HG02885 (cell line): ENCODE data around the gene CYB5A.
"Not testable (repeated sequence)": the region's sequence is repeated elsewhere in the genome, so short reads cannot be mapped to it uniquely, and the experiment has no call there.

ENCODE experiments used
- ATAC-seq: cut with Tn5 transposase; IDR thresholded peaks from one replicate; pipeline ENCODE4 v1.9.1; 2021; ENCODE audit warnings: mild to moderate bottlenecking; ENCODE audit not compliant: unreplicated experiment, poor library complexity

Gene CYB5A

DNA sequence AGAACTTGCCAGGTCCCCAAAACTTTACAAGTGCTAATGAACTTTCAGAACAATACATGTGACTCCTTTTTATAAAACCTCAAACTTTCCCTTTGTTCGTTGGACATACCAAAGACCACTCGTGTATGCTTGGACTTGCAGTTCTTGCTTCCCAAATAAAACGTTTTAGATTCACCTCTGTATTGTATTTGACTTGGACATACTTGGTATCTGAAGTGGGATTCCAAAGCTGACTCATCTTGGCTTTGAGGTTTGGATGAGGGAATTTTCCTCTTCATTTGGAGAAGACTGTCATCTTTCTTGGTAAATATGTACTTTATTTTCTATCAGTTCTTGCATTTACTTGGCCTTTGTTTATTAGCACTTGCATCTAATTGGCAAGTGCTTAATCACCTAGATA is 8.0 kb upstream of the CYB5A start:
- no peak for ATAC-seq

DNA sequence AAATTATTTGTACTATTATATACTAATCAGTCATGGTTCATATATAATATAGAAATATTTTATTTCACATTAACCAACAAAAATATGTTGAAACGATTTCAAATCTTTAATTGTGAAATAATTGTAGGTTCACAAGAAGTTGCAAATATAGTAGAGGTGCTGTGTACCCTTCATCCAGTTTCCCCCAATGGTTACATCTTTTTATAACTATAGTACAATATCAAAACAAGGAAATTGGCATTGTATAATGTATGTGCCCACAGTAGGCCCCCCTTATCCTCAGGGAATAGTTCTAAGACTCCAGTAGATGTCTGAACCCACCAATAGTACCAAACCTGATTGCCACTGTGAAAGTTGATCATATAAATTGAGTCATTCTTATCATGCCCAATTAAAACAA is 7.4 kb upstream of the CYB5A start:
- no peak for ATAC-seq

DNA sequence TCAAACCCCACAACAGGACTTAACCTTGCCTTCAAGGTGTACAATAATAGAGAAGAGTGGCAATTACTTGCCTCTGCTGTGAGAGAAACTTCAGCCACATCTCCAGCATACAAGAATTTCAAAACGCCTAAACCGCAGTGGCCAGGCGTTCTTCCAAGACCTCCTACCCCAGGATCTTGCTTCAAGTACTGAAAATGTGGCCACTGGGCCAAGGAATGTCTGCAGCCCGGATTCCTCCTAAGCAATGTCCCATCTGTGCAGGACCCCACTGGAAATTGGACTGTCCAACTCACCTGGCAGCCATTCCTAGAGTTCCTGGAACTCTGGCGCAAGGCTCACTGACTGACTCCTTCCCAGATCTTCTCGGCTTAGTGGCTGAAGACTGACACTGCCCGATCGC is 2.8 kb upstream of the CYB5A start:
- no peak for ATAC-seq

DNA sequence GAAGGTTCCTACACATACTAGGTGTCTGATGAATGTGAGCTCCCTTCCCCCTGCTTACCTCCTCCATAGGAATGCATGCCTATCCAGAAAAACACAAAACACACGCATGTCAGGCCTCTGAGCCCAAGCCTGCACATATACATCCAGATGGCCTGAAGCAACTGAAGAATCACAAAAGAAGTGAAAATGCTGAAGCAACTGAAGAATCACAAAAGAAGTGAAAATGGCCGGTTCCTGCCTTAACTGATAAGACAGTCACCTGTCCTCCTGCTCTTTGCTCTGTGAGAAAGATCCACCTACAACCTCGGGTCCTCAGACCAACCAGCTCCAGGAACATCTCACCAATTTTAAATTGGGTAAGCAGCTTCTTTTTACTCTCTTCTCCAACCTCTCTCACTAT is 1.2 kb upstream of the CYB5A start:
- ATAC-seq, result not testable (repeated sequence)

DNA sequence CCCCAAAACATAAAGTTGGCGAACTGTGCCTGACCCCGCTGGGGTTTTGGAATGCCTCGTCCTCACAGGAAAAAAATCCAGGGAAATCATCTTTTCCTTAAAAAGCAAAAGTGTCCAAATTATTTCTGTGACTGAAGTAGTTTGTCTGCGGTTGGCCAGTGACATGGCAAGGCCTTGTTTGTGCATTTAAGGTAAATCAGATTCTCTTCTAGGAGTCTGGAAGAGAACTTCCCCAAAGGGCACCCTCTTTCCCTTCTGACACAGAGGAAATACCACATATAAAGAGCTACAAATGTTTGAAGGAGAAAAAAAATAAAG is 737 bp upstream of the CYB5A start:
- no peak for ATAC-seq

DNA sequence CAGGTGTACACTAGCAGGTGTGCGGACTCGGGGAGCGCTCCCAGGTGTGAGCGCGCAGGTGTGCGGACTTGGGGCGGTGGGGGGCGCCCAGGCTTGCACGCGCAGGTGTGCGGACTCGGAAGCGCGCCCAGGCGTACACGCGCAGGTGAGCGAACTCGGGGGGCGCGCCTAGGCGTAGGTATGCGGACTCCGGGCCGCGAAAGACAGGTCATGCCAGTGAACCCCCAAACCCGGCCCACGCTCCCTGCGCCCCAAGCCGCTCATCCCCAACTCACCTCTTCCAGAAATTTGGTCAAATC is 342 bp downstream of the CYB5A start:
- no peak for ATAC-seq

DNA sequence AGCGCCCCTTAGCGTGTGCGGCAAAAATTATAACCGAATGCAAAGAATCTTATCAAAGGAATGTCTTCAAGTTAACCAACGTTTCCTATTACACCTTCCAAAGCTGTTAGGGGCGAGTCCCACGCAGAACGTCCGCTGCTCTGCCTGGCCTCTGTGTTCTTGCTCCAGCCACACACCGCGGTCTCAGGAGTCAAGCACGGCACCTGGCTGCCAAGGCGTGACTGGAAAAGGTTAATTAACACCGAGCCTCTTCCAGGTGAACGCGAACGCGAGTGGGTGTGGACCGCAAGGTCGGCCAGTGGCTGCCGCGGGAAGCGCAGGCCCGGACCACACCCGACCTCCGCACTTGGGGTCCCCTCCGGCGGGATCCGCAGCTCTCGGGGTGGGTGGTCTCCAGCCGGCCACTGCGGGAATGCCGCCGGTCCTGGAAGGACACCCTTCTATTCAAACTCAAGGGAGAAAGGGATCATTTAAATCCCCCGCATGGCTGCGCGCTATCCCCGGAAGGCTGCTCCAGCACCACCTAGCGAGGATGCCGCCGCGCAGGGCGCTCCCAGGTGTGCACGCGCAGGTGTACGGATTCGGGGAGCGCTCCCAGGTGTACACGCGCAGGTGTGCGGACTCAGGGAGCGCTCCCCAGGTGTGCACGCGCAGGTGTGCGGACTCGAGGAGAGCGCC is 830 bp downstream of the CYB5A start:
- no peak for ATAC-seq

DNA sequence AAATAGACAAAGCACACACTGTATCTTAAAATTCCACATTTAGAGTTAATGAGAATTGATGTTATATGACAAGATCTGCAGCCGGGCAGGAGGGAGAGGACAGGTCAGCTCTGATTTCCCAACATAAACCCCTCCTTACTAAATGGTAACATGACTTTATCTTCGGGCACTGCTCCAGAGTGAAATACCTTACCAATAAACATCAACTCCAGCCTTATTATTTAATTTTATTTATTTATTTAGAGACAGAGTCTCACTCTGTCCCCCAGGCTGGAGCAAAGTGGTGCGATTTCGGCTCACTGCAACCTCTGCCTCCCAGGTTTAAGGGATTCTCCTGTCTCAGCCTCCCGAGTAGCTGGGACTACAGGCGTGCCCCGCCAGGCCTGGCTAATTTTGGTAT is 1.7 kb downstream of the CYB5A start:
- no peak for ATAC-seq

DNA sequence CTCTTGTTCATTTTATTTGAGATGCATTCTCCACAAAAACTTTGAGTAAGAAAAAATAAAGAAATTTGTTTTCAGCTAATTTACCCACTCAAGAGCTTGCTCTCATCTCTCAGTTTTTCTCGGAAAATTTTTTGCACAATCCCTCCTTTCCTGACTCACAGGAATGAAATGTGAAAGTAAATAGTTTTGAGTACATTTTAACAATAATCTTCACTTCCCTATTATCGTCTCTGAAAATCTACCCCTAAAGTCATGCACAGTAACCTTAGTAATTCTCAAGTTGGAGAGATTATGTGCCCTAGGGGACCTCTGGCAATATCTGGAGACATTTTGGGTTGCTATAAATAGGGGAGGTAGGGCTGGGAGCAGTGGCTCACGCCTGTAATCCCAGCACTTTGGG is 2.6 kb downstream of the CYB5A start:
- no peak for ATAC-seq

DNA sequence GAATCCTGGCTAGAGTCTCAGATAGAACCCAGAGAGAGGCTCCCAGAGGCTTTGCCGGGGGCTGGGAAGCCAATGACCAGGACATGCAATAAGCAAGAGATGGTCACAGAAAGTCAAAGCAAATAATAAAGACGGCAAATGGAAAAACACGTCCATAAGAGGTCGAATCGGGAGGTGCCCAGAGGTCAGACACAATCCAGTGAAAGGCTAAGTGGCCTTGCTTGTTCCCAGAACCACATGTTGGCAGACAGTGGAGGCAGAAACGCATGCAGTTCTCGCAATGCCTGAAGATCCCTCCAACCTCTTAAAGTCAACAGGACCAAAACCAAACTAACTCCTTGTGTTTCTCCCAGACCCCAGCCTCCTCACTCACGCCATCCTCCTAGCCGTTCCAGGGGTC is 3.0 kb downstream of the CYB5A start:
- ATAC-seq, result no peak

DNA sequence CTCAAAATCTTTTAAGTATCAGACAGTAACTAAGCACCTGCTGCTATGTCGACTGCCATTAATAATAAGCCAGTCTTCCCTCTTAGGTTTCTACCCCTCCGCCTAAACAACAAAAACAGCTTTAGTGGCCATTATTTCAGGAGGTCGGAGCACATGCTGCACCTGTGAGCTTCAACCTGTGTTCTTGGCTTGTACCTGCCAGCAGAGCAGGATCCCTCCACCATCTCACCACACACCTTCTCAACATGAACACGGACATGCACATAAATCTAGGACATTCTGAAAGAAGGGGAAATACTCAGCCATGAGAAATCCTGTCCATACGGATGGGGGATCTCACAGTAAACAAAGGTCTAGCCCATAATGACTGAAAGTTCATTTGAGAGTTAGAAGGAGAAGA is 3.7 kb downstream of the CYB5A start:
- ATAC-seq, result no peak

DNA sequence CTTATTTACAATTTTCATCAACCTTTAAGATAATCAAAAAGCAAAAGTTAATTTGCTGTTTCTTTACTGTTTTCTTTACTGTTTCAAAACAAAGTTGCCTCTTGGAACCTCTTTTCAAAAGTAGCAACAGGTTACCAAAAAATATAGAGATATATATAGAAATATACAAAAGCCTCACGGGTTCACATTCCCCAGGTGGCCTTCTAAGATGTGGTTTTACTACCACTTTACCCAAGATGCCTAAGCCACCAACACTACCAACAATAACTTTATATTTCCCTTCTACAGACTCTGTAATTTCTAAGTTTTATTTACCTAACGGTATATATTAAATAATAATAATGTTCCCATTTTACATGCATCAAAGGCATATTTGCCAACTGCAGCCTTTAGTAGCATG is 4.9 kb downstream of the CYB5A start:
- ATAC-seq, result no peak

DNA sequence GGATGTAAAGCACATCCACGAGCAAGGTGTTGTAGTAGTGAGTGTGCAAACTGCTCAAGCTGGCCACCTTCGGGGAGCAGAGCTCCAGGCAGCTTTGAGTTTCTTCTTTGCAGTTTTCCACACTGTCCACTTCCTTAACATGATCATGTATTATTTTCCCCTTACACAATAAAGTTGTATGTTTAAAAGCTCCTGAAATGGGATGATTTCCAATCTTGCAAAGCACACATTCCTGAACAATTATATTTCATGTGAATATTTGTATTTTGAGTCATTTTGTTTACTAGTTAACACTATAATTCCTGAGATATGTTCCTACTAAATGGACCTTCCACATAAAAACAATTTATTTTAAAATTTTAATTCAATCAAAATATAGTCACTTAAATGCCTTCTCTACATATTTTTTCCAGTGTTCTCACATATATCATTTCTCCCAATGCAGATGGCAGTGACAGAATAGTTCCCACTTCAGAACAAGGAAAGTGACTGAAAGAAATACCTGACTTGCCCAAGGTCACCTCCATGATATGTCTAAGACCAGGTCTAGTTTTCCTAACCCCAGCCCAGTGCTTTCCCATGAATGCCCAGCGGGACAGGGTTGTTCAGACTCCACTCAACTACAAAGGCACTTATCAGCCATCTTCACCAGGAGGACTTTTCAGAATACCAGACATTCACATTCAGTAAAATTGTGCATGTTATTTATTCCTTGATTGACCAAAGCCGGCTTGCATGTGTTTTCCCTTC is 5.5 kb downstream of the CYB5A start:
- ATAC-seq, result no peak

DNA sequence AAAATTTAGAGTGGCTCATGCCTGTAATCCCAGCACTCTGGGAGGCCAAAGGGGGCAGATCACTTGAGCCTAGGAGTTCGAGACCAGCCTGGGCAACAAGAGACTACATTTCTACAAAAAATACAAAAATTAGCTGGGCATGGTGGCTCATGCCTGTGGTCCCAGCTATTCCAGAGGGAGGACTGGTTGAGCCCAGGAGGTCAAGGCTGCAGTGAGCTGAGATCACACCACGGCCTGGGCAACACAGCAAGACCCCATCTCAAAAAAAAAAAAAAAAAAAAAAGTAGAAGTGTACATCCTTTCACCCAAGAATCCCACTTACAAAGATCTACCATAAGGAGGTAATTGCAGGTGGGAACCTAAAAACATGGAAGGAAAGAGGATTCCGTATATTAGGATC is 6.2 kb downstream of the CYB5A start:
- ATAC-seq, result not testable (repeated sequence)

DNA sequence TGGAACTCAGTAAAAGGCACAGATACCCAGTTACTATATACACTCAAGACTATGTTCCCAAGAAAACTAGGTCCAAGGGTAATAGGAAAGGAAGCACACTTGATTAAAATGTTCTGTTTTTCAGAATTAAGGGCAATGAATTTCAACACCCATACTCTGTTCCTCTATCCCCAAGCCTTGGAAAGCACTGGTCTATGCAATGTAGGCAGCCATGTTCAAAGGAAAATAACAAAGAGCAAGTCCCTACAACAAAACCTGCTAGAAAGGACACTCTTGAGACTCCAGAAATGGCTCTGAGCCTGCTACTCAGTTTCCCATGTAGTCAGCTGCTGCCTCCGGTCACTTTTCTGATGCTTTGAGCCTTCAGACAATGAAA is 6.8 kb downstream of the CYB5A start:
- ATAC-seq, result no peak

DNA sequence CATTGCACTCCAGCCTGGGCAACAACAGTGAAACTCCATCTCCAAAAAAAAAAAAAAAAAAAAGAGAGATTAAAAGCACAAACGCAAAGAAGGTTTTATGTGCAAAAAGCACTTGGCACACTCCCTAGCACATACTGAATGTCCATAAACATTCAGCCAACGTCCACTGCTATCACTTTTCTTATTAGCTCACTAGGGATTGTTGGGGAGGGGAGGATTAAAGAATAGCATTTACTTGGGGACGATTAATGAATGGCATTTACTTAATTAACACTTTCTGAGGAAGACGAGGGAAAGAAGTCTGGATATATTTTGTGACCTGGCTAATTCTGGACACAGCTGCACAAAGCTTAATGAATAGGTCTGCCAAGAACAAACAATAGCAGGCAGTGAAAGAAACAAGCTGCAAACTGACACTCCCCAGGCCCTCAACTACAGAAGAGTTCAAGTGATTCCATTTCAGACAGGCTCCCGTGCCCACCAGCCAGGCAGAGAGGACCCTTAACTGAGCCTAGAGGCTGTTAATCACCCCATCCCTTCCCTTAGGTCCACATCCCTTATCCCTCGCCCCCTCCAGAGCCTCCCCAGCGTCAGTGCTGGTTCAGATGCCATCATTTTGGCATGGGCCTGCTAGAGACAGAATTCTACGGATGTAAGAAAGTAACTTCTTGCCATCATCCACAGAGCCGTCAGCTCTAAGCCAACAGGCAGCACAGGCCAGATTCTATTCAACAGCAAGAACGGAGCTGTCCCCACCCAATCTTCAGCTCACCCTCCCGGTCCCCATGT is 7.4 kb downstream of the CYB5A start:
- ATAC-seq, result no peak

DNA sequence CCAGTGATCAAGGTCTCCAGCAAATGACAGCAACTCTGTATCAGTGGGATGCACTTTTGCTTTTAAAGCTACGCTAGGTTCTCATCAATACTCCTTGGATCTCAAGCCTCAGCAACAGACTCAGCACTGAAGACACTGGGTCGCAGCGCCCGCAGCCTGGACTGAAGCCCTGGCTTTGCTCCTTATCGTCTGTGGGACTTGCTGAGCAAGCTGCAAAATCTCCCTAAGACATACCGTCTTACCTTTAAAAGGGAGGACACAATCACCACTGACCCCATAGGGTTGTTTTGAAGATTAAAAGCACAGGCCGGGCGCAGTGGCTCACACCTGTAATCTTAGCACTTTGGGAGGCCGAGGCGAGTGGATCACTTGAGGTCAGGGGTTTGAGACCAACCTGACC is 8.1 kb downstream of the CYB5A start:
- no peak for ATAC-seq

DNA sequence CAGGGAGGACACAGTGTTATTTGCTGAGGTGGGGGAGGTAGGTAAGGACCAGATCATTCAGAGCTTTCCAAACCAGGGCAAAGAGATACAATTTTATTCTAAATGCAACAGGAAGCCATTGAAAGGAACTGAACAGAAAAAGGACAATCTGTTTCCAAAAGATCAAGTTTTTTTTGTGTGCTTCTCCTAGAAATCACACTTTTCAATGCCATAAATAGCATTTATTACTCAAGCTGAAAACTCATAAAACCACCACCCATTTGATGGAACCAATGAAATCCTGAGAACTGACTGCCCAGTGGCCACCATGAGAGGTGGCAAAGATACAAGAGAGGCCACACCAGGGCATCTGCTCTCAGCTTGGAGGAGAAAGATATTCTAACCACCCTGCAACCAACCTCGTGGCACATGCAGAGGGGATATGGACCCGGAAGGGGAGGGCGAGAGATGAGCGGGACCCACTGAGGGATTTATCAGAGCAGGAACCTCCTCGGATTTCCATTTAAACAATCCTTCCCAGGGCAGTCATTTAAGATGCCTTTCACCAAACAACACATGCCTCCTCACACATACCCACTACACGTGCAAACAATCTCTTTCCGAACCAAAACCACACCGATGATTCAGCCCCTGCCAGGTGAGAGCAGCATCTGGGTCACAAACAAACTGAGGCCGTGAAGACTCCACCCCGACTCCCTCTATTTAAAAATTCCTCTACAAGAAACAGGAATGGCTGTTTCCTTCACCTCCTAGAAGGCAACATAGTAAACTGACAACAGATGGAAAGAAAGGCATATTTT is 8.8 kb downstream of the CYB5A start:
- ATAC-seq, result no peak

DNA sequence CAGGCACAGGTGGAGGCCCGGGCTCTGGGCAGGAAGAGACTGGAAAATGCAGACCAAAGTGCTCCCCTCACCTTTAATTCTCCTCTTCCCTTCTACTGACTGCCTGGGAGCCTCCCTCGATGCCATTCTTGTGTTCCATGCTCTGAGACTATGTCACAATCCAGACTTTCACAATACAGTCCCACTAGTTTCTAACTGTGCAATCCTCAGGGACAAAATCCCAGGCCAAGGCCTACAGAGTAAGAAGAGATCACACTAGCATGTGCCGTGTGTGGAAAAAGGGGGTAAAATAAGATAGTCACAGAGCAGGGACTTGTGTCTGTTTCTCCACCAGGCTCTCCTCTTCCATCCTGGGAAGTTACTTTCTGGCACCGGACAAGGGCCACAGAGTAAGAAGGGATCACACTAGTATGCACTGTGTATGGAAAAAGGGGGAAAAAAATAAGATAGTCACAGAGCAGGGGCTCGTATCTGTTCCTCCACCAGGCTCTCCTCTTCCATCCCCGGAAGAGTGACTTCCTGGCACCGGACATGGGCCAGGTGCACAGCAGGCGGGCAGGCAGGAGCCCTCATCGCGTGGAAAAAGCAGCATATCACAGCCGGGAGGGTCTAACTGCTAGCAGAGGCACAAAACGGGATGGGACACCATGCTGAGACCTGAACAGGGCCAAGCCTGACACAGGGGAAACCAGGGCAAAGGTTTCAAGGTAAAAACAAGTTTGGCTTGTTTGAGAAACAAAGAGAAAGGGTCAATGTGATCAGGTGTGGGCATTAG is 9.6 kb downstream of the CYB5A start:
- no peak for ATAC-seq
